ENCODE data around the gene RENBP. TPM values are rescaled to one million over a fixed set of nuclear protein-coding genes. Genes with fewer than 3 reads are reported as not detected.

Gene RENBP
- total RNA-seq, 1 experiment from 2014 or later = 0.75 TPM

- Histone ChIP-seq H3K4me3 (ENCODE audit: low read depth, low read length) (no peak overlapping the region), H3K4me1 (0 out of 2 replicates have a peak, but pooled peaks cover 5% of the 10 kb centered on the region), H3K36me3 (ENCODE audit: control insufficient read depth, insufficient read depth, low read length) (no peaks in the 10 kb centered on the region), H3K27me3 (replicated peaks; ENCODE audit: control insufficient read depth, insufficient read depth, low read length) (no peaks in the 10 kb centered on the region), H3K9me3 (no peaks in the 10 kb centered on the region)
- Mint-ChIP-seq H3K4me3 (ENCODE audit: unreplicated experiment) (no peak overlapping the region), H3K9me3 (ENCODE audit: unreplicated experiment) (no peaks in the 10 kb centered on the region), H3K36me3 (ENCODE audit: insufficient read depth, unreplicated experiment) (no peaks in the 10 kb centered on the region), H3K27me3 (ENCODE audit: insufficient read depth, unreplicated experiment) (no peaks in the 10 kb centered on the region), H3K4me1 (ENCODE audit: low read depth, unreplicated experiment) (no peaks in the 10 kb centered on the region), H3K27ac (ENCODE audit: unreplicated experiment) (no peak overlapping the region)
- intact Hi-C loops (cut with micrococcal nuclease; ENCODE audit: unreplicated experiment) = loop anchor here (10.0 kb wide), 1 partner anchor 73 kb away; no protein-coding TSS in a partner anchor
- no peak for DNase-seq
- TF ChIP-seq, protein P1, sequence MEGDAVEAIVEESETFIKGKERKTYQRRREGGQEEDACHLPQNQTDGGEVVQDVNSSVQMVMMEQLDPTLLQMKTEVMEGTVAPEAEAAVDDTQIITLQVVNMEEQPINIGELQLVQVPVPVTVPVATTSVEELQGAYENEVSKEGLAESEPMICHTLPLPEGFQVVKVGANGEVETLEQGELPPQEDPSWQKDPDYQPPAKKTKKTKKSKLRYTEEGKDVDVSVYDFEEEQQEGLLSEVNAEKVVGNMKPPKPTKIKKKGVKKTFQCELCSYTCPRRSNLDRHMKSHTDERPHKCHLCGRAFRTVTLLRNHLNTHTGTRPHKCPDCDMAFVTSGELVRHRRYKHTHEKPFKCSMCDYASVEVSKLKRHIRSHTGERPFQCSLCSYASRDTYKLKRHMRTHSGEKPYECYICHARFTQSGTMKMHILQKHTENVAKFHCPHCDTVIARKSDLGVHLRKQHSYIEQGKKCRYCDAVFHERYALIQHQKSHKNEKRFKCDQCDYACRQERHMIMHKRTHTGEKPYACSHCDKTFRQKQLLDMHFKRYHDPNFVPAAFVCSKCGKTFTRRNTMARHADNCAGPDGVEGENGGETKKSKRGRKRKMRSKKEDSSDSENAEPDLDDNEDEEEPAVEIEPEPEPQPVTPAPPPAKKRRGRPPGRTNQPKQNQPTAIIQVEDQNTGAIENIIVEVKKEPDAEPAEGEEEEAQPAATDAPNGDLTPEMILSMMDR (IDR thresholded peaks at IDR 0.05; ENCODE audit: insufficient read depth in 1 of 2, low read depth in 1 of 2, low read length in 1 of 2, severe bottlenecking in 1 of 2, unreplicated experiment in 1 of 2) = no peak
- ChIA-PET POLR2A (no interaction called here), CTCF (no interaction called here)
- no TSS peak for BruUV-seq (replicated peaks)
Observed at GRCh38 chrX:153887385-153887784, 57.1 kb downstream of the RENBP start.

DNA sequence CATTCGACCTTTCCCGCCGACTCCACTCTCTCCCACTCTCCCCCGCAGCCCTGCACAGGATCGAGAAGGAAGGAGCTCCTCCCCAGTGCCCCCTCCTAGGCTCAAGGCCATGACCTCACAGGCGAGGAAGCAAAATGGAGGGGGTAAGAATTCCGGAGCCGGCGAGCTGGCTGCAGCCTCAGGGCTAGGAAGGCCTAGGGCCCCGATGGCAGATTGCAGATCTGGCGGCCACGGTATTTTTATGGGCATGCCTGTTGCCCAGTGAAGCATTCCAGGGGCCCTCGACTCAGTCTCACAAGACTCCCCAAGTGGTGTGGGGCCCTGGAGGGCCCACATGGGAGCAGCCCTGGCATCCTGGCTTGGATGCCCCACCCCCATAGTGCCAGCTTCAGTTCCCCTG, 57.5 kb downstream of the RENBP start:
- Histone ChIP-seq H3K4me1 (0 out of 2 replicates have a peak, but pooled peaks cover 6% of the 10 kb centered on the region), H3K9me3 (no peaks in the 10 kb centered on the region), H3K4me3 (ENCODE audit: low read depth, low read length) (no peak overlapping the region), H3K36me3 (ENCODE audit: control insufficient read depth, insufficient read depth, low read length) (no peaks in the 10 kb centered on the region), H3K27me3 (replicated peaks; ENCODE audit: control insufficient read depth, insufficient read depth, low read length) (no peaks in the 10 kb centered on the region)
- Mint-ChIP-seq H3K36me3 (ENCODE audit: insufficient read depth, unreplicated experiment) (no peaks in the 10 kb centered on the region), H3K27ac (ENCODE audit: unreplicated experiment) (no peak overlapping the region), H3K27me3 (ENCODE audit: insufficient read depth, unreplicated experiment) (no peaks in the 10 kb centered on the region), H3K4me3 (ENCODE audit: unreplicated experiment) (peak overlapping the region; percentile 54), H3K9me3 (ENCODE audit: unreplicated experiment) (no peaks in the 10 kb centered on the region), H3K4me1 (ENCODE audit: low read depth, unreplicated experiment) (no peaks in the 10 kb centered on the region)
- intact Hi-C loops (cut with micrococcal nuclease; ENCODE audit: unreplicated experiment) = loop anchor here (10.0 kb wide), 1 partner anchor 72 kb away; no protein-coding TSS in a partner anchor
- CTCF ChIA-PET = no interaction called here
- TF ChIP-seq, protein P1 (IDR thresholded peaks at IDR 0.05; ENCODE audit: insufficient read depth in 1 of 2, low read depth in 1 of 2, low read length in 1 of 2, severe bottlenecking in 1 of 2, unreplicated experiment in 1 of 2) = no peak
- DNase-seq = no peak
- POLR2A ChIA-PET = no interaction called here
- no TSS peak for BruUV-seq (replicated peaks)

- Histone ChIP-seq H3K4me3 (ENCODE audit: low read depth, low read length) (peak within 1 kb of the TSS; percentile 16), H3K9me3 (no peaks in the 10 kb centered on the region), H3K36me3 (ENCODE audit: control insufficient read depth, insufficient read depth, low read length) (no peaks in the 10 kb centered on the region), H3K27me3 (replicated peaks; ENCODE audit: control insufficient read depth, insufficient read depth, low read length) (no peaks in the 10 kb centered on the region), H3K4me1 (peaks cover 13% of the 10 kb centered on the region; the same call in 1 of the 2 replicates)
- Mint-ChIP-seq H3K27me3 (ENCODE audit: insufficient read depth, unreplicated experiment) (no peaks in the 10 kb centered on the region), H3K36me3 (ENCODE audit: insufficient read depth, unreplicated experiment) (no peaks in the 10 kb centered on the region), H3K27ac (ENCODE audit: unreplicated experiment) (no peak within 1 kb of the TSS), H3K9me3 (ENCODE audit: unreplicated experiment) (no peaks in the 10 kb centered on the region), H3K4me1 (ENCODE audit: low read depth, unreplicated experiment) (no peaks in the 10 kb centered on the region), H3K4me3 (ENCODE audit: unreplicated experiment) (peak within 1 kb of the TSS; percentile 54)
- no peak for DNase-seq
- TF ChIP-seq, protein P1 (IDR thresholded peaks at IDR 0.05; ENCODE audit: insufficient read depth in 1 of 2, low read depth in 1 of 2, low read length in 1 of 2, severe bottlenecking in 1 of 2, unreplicated experiment in 1 of 2) = no peak
- ChIA-PET POLR2A (interaction anchor here (0.6 kb wide), 1 partner anchor 25 kb away, joined by 7 read pairs; no protein-coding TSS in a partner anchor), CTCF (no interaction called here)
- BruUV-seq (replicated peaks) = no TSS peak
- intact Hi-C loops (cut with micrococcal nuclease; ENCODE audit: unreplicated experiment) = loop anchor here (10.0 kb wide), 1 partner anchor 71 kb away; no protein-coding TSS in a partner anchor
Observed at GRCh38 chrX:153885968-153886903, 58.2 kb downstream of the RENBP start, which contains the start of gene L1CAM. L1CAM (minus strand) TSS chrX:153886173; CDS start chrX:153875836, 10,337 bp downstream.

Small RNA genes within 50 kb of the gene (microRNA-seq; reads per million reads assigned to microRNA genes)
- gene MIR3202-1 (not detected), gene MIR3202-2 (not detected)

Other genes with a start within 250 kb of the RENBP start
- 232 and 234 TPM in 2 replicates for gene BCAP31, start 220.3 kb downstream of the RENBP start, total RNA-seq (2022)
- gene ABCD1, start 219.8 kb downstream of the RENBP start, total RNA-seq (2022) = 4.3 and 4.5 TPM in 2 replicates
- 0.16 TPM in 1 of 2 replicates, not detected in the other for gene PLXNB3, start 180.4 kb downstream of the RENBP start, total RNA-seq (2022)
- gene SRPK3, start 163.6 kb downstream of the RENBP start, total RNA-seq (2022) = not detected in 2 replicates
- 53.3 and 54.0 TPM in 2 replicates for gene IDH3G, start 150.3 kb downstream of the RENBP start, total RNA-seq (2022)
- gene SSR4, start 150.0 kb downstream of the RENBP start, total RNA-seq (2022) = 353 and 373 TPM in 2 replicates
- 1.3 and 1.8 TPM in 2 replicates for gene PDZD4, start 114.1 kb downstream of the RENBP start, total RNA-seq (2022)
- gene L1CAM, start 58.5 kb downstream of the RENBP start, total RNA-seq (2022) = 12.7 and 12.8 TPM in 2 replicates
- gene AVPR2, start 40.0 kb downstream of the RENBP start, total RNA-seq (2022) = not detected in 2 replicates
- gene ARHGAP4, start 18.4 kb downstream of the RENBP start, total RNA-seq (2022) = 13.0 and 15.7 TPM in 2 replicates
- 91.3 and 93.8 TPM in 2 replicates for gene NAA10, start 9.6 kb downstream of the RENBP start, total RNA-seq (2022)
- 93.7 and 95.6 TPM in 2 replicates for gene HCFC1, start 27.2 kb upstream of the RENBP start, total RNA-seq (2022)
- gene TMEM187, start 28.1 kb upstream of the RENBP start, total RNA-seq (2022) = 4.9 and 6.6 TPM in 2 replicates
- 119 and 126 TPM in 2 replicates for gene IRAK1, start 75.3 kb upstream of the RENBP start, total RNA-seq (2022)
- gene MECP2, start 153.1 kb upstream of the RENBP start, total RNA-seq (2022) = 30.6 and 36.4 TPM in 2 replicates
- not detected in 2 replicates for gene OPN1LW, start 199.6 kb upstream of the RENBP start, total RNA-seq (2022)
- gene OPN1MW, start 238.0 kb upstream of the RENBP start, total RNA-seq (2022) = not detected in 2 replicates

Data from Caco-2 (cell line).